A549 treated with AZD2906 at 1 μM for 4 hours (cell line): Measurements from ENCODE around the gene TCF7. TPM values are rescaled to one million over a fixed set of nuclear protein-coding genes. Genes with fewer than 3 reads are reported as not detected.

ENCODE experiments used
- total RNA-seq: library from RNA; stranded (reverse); fragments of 200-300 nt; extraction: Qiagen RNA extraction; gene quantifications from 5 replicates; pipeline ENCODE4 v1.2.3, GENCODE V29; 2022

Gene TCF7
- 9.1 to 10.9 TPM (median 9.9 TPM) in 5 replicates for total RNA-seq

GRCh38 chr5:134113902-134114875 is at the start of gene TCF7:
TSS of gene TCF7 (plus strand) at chr5:134114681. CDS start at chr5:134114907, 226 bp downstream.

GRCh38 chr5:134176511-134177368 is 62.3 kb downstream of the TCF7 start, which contains the start of gene SKP1:
TSS of gene SKP1 (minus strand) at chr5:134176950. CDS start at chr5:134174022, 2,928 bp downstream.

Other genes with a start within 250 kb of the TCF7 start
- gene C5orf15, start 146.1 kb upstream of the TCF7 start, total RNA-seq, result 46.0 to 56.6 TPM (median 53.8 TPM) in 5 replicates
- gene VDAC1, start 109.7 kb upstream of the TCF7 start, total RNA-seq, result 376 to 391 TPM (median 379 TPM) in 5 replicates
- gene SKP1, start 62.3 kb downstream of the TCF7 start, total RNA-seq, result 583 to 785 TPM (median 593 TPM) in 5 replicates
- 232 to 266 TPM (median 250 TPM) in 5 replicates for gene PPP2CA, start 111.4 kb downstream of the TCF7 start, total RNA-seq